GM21576 (cell line): ENCODE data around the gene RNF20.
"Not testable (repeated sequence)": the region's sequence is repeated elsewhere in the genome, so short reads cannot be mapped to it uniquely, and the experiment has no call there.

ENCODE experiments used
- ATAC-seq: cut with Tn5 transposase; IDR thresholded peaks from one replicate; pipeline ENCODE4 v1.9.1; 2021; ENCODE audit warnings: mild to moderate bottlenecking, moderate library complexity; ENCODE audit not compliant: unreplicated experiment

RNF20 gene

GRCh38 chr9:101533334-101534204 lies at the start of gene RNF20:
Gene RNF20 (plus strand): TSS chr9:101533853. CDS start chr9:101535424, 1,571 bp downstream.
- peak; percentile 97 for ATAC-seq

GRCh38 chr9:101484046-101484445 lies 49.6 kb upstream of the RNF20 start:
- ATAC-seq = no peak

- ATAC-seq = no peak
These were observed 47.5 kb upstream of the RNF20 start for GRCh38 chr9:101485924-101486692.

GRCh38 chr9:101486693-101487442 lies 46.8 kb upstream of the RNF20 start:
- no peak for ATAC-seq

- ATAC-seq = no peak
These were observed 46.2 kb upstream of the RNF20 start for GRCh38 chr9:101487443-101487840.

- no peak for ATAC-seq
These were observed 37.8 kb upstream of the RNF20 start for GRCh38 chr9:101495810-101496209.

GRCh38 chr9:101498323-101498722 lies 35.3 kb upstream of the RNF20 start:
- ATAC-seq = no peak

GRCh38 chr9:101504188-101504587 lies 29.5 kb upstream of the RNF20 start:
- ATAC-seq = no peak

GRCh38 chr9:101508211-101508610 lies 25.4 kb upstream of the RNF20 start:
- no peak for ATAC-seq

GRCh38 chr9:101509572-101509971 lies 24.1 kb upstream of the RNF20 start:
- no peak for ATAC-seq

GRCh38 chr9:101510459-101510858 lies 23.2 kb upstream of the RNF20 start:
- ATAC-seq = no peak

GRCh38 chr9:101511009-101511408 lies 22.6 kb upstream of the RNF20 start:
- ATAC-seq = no peak

GRCh38 chr9:101512116-101512515 lies 21.5 kb upstream of the RNF20 start:
- no peak for ATAC-seq

- no peak for ATAC-seq
These were observed 20.3 kb upstream of the RNF20 start for GRCh38 chr9:101513351-101513750.

GRCh38 chr9:101514071-101514470 lies 19.6 kb upstream of the RNF20 start:
- no peak for ATAC-seq

- ATAC-seq = no peak
These were observed 17.0 kb upstream of the RNF20 start for GRCh38 chr9:101516655-101517054.

GRCh38 chr9:101518489-101518888 lies 15.2 kb upstream of the RNF20 start:
- not testable (repeated sequence) for ATAC-seq

GRCh38 chr9:101524371-101524770 lies 9.3 kb upstream of the RNF20 start:
- no peak for ATAC-seq

GRCh38 chr9:101527066-101527465 lies 6.6 kb upstream of the RNF20 start:
- no peak for ATAC-seq

- ATAC-seq = no peak
These were observed 5.6 kb upstream of the RNF20 start for GRCh38 chr9:101528015-101528414.

GRCh38 chr9:101530076-101530711 lies 3.5 kb upstream of the RNF20 start:
- ATAC-seq = peak; percentile 37
